ENCODE data around the gene COA5.

The COA5 gene

GRCh38 chr2:98552499-98553179 is 55.7 kb downstream of the COA5 start:
- no peak for DNase-seq (ENCODE audit: low read depth in 3 of 3)

DNA sequence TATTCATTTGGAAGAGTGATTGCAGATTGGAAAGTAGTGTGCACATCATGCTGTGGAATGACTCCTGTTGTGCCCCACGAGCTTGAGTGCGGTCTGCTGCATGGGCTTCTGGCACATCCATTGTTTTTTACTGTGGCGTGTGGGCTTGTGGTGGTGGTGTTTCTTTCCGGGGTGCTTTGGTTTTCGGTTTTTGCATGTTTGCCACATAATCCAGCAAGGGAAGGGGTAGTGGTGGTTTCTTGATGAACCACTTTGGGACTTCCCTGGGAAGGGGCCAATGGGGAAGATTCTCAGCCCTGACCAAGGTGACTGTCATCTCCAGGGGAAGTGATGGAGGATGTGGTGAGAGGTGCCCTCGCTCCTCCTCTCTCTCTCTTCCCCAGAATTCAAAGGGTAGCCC is 57.0 kb downstream of the COA5 start:
- peak; percentile 8 to 37 (median 20) for DNase-seq (ENCODE audit: low read depth in 3 of 3)

- DNase-seq (ENCODE audit: low read depth in 3 of 3) = no peak
Measured at GRCh38 chr2:98550165-98550564, 58.1 kb downstream of the COA5 start.
